HL-60 (cell line): ENCODE results near the gene CIAO3.

Experiments
- DNase-seq, 2 experiments: peaks; one replicate each; pipeline ENCODE4 v3.0.0-alpha.2; 2010 to 2020; ENCODE audit warnings: low read depth in 1 of 2, low spot score in 1 of 2
- H3K27ac ChIP-seq: fragments of 250-450 bp; sonication (Bioruptor Pico); replicated peaks from 2 replicates; pipeline ENCODE4 v1.5.1; 2020; ENCODE audit warnings: mild to moderate bottlenecking, moderate library complexity
- H3K27me3 ChIP-seq: fragments of 250-450 bp; sonication (Bioruptor Pico); 2 replicates; pipeline ENCODE4 v1.5.1; 2021; ENCODE audit warnings: mild to moderate bottlenecking, moderate library complexity; ENCODE audit not compliant: insufficient read depth, poor library complexity, severe bottlenecking
- H3K4me3 ChIP-seq: replicated peaks from 2 replicates; pipeline ENCODE4 v1.5.1; 2011; ENCODE audit warnings: mild to moderate bottlenecking, control low read depth, low read length; ENCODE audit not compliant: insufficient read depth
- GABPA ChIP-seq: IDR thresholded peaks from 2 replicates; pipeline ENCODE4 v1.6.1; 2012; ENCODE audit warnings: low read depth
- POLR2AphosphoS5 ChIP-seq: IDR thresholded peaks from 2 replicates; pipeline ENCODE4 v1.6.1; 2012; ENCODE audit warnings: low read depth
- SPI1 ChIP-seq: IDR thresholded peaks from 2 replicates; pipeline ENCODE4 v1.6.1; 2012; ENCODE audit warnings: low read depth, mild to moderate bottlenecking, borderline replicate concordance
- TF ChIP-seq, protein P1 (sequence below): IDR thresholded peaks from one replicate; pipeline ENCODE4 v1.5.1; 2011; ENCODE audit warnings: low read length, control low read depth, inconsistent platforms; ENCODE audit not compliant: insufficient read depth
- TF ChIP-seq, protein P2 (sequence below): IDR thresholded peaks from 2 replicates; pipeline ENCODE4 v1.6.1; 2012; ENCODE audit warnings: low read depth; ENCODE audit not compliant: insufficient replicate concordance

The CIAO3 gene

DNA sequence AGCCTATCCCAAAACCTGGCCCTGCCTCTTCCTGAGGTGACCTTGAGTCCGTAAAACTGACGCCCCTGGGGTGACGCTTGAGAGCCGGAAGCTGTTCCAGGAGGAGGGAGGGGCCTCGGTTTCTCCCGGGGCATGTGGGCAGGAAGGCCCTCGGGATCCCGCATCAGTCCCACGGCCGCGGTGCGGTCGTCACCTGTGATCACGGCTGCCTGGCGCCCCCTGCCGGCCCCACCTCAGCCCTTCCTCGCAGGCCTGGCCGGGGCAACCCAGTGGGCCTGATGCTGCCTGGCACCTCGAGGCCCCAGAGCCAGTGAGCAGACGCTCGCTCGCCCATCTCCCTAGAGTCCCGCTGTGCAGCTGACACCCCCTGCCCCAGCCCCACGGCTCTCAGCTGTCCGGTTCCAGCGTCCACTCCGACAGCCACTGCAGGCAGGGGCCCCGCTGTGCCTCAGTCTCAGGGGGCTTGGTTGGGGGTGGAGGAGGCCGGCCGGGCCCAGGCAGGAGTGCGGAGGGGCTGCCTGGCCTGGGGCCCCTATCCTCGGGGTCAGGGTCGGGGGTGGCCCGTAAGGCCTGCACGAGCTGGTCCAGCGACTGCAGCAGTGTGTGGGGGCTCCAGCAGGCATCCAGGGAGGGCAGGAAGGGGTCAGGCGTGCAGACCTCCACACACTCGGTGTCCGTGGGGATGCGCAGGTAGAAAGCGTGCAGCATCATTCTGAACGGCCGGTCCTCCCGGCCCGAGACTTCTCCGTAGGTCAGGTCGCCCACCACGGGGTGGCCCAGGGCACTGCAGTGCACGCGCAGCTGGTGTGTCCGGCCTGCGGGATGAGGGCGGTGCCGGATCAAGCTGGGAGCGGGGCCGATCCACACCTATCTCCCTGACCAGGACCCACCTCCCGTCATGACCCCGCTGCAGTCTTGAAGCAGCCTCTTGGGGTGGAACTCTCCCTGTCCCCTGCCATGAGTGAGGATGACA, 45.1 kb upstream of the CIAO3 start:
- Histone ChIP-seq H3K27ac (no peak overlapping the region), H3K27me3 (peaks cover 13% of the 10 kb centered on the region), H3K4me3 (no peak overlapping the region)
- peak in 1 of 2 experiments; percentile 63 for DNase-seq
- TF ChIP-seq POLR2AphosphoS5: peak; percentile 56; the same call in 1 of the 2 replicates
- TF ChIP-seq SPI1: no peak
- TF ChIP-seq, protein P1, sequence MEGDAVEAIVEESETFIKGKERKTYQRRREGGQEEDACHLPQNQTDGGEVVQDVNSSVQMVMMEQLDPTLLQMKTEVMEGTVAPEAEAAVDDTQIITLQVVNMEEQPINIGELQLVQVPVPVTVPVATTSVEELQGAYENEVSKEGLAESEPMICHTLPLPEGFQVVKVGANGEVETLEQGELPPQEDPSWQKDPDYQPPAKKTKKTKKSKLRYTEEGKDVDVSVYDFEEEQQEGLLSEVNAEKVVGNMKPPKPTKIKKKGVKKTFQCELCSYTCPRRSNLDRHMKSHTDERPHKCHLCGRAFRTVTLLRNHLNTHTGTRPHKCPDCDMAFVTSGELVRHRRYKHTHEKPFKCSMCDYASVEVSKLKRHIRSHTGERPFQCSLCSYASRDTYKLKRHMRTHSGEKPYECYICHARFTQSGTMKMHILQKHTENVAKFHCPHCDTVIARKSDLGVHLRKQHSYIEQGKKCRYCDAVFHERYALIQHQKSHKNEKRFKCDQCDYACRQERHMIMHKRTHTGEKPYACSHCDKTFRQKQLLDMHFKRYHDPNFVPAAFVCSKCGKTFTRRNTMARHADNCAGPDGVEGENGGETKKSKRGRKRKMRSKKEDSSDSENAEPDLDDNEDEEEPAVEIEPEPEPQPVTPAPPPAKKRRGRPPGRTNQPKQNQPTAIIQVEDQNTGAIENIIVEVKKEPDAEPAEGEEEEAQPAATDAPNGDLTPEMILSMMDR: peak; percentile 38
- TF ChIP-seq, protein P2, sequence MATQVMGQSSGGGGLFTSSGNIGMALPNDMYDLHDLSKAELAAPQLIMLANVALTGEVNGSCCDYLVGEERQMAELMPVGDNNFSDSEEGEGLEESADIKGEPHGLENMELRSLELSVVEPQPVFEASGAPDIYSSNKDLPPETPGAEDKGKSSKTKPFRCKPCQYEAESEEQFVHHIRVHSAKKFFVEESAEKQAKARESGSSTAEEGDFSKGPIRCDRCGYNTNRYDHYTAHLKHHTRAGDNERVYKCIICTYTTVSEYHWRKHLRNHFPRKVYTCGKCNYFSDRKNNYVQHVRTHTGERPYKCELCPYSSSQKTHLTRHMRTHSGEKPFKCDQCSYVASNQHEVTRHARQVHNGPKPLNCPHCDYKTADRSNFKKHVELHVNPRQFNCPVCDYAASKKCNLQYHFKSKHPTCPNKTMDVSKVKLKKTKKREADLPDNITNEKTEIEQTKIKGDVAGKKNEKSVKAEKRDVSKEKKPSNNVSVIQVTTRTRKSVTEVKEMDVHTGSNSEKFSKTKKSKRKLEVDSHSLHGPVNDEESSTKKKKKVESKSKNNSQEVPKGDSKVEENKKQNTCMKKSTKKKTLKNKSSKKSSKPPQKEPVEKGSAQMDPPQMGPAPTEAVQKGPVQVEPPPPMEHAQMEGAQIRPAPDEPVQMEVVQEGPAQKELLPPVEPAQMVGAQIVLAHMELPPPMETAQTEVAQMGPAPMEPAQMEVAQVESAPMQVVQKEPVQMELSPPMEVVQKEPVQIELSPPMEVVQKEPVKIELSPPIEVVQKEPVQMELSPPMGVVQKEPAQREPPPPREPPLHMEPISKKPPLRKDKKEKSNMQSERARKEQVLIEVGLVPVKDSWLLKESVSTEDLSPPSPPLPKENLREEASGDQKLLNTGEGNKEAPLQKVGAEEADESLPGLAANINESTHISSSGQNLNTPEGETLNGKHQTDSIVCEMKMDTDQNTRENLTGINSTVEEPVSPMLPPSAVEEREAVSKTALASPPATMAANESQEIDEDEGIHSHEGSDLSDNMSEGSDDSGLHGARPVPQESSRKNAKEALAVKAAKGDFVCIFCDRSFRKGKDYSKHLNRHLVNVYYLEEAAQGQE: no peak
- TF ChIP-seq GABPA: no peak

DNA sequence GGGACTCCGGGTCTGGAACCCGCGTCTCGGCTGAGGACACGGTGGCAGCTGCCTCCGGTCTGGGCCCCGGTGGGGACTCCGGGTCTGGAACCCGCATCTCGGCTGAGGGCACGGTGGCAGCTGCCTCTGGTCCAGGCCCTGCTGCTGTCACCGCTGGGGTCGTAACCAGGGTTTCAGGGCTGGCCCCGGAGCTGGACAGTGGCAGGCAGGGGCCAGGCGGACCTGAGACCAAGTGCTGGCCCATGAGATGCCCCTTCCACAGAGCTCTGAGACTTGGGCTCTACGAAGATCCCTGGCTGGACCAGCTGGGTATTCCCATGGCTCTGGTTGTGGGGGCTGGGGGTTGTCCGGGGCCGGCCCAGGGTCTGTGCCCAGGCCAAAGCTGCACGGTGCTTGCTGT, 43.6 kb upstream of the CIAO3 start:
- Histone ChIP-seq H3K27ac (no peak overlapping the region), H3K4me3 (no peak overlapping the region), H3K27me3 (peaks cover 13% of the 10 kb centered on the region)
- DNase-seq: no peak
- TF ChIP-seq POLR2AphosphoS5 (no peak; the same call in 1 of the 2 replicates), GABPA (no peak), SPI1 (no peak)
- TF ChIP-seq, protein P1: no peak
- TF ChIP-seq, protein P2: no peak

DNA sequence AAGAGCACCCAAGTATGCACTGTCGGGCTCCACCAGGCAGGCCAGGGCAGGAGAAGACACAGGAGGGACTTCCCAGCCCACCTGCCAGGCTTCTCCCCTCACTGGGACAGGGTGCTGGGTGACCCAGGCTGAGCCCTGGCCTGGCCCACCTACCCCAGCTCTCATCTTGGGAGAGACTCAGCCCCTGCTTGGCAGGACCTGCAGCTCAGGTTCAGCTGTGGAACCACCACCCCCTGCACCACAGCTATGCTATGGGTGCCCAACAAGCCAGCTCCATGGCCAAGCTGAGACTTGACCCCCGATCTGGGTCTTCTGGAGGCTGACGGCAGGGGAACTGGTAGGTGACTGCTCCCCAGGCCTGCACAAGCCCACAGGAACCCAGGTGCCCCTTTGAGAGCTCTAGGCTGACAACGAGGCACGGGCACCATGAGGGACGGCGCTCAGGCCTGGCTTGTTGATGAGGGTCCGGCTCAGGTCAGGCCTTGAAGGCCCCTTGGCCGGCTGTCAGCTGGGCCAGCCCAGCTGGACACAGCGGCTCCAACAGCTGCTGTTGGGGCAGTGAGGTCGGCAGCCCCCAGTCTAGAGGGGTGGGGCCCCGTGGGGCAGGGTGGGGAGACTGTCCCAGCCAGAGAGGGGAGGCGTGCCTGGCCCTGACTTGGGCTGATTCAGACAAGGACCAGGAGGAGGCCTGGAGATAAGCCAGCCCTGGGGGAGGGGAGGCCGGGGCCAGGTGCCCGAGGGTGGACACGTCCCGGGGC, 42.8 kb upstream of the CIAO3 start:
- peaks cover 15% of the 10 kb centered on the region for H3K27me3 ChIP-seq
- TF ChIP-seq, protein P2: no peak
- no peak for TF ChIP-seq SPI1
- TF ChIP-seq GABPA: no peak
- no peak for TF ChIP-seq POLR2AphosphoS5
- TF ChIP-seq, protein P1: no peak
- no peak for DNase-seq
- H3K27ac ChIP-seq: no peak overlapping the region
- no peak overlapping the region for H3K4me3 ChIP-seq
